Dermis blood vessel endothelial cell (primary cell): ENCODE measurements around the gene AP2B1. TPM values are rescaled to one million over a fixed set of nuclear protein-coding genes. Genes with fewer than 3 reads are reported as not detected.

Experiments
- DNase-seq: peaks from one replicate; pipeline ENCODE4 v3.0.0; 2010
- total RNA-seq: library from RNA; depleted of rRNA; stranded (reverse); fragments of >200 nt; gene quantifications from 2 replicates; pipeline ENCODE4 v1.2.3, GENCODE V29; 2014

AP2B1 gene
- total RNA-seq, 1 donor from 2014 or later = 110 TPM

DNA sequence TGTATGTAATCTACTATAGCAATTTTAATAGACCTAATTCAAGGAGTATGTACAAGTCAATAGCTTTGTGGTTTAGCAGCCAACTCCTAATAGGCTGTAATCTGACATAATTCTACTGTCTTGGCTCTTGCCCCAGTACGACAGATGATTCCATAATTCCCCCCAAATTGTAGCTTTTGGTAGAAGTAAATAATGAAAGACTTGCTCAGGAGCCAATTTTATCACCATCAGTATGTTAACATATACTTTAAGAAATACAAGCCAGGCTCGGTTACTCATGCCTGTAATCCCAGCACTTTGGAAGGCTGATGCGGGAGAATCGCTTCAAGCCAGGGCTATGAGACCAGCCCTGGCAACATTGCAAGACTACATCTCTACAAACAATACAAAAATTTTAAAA lies 53.9 kb downstream of the AP2B1 start:
- no peak for DNase-seq

DNA sequence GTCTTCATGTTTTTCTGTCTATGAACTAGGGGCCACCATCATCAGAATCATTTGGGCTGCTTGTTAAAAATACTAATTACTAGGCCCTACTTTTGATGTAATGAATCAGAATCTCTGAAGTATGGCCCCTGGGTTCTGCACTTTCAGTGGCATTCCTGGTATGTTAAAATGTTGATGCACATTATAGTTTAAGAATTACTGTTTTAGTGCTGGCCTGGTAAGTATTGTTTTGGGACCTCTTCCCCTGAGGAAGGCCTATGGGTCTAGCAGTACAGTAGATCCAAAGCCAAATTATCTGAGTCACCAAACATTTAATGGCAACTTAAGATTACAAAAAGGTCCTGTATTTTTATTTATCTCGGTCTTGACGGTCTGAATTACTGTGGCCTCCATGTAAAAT lies 58.8 kb downstream of the AP2B1 start:
- no peak for DNase-seq

DNA sequence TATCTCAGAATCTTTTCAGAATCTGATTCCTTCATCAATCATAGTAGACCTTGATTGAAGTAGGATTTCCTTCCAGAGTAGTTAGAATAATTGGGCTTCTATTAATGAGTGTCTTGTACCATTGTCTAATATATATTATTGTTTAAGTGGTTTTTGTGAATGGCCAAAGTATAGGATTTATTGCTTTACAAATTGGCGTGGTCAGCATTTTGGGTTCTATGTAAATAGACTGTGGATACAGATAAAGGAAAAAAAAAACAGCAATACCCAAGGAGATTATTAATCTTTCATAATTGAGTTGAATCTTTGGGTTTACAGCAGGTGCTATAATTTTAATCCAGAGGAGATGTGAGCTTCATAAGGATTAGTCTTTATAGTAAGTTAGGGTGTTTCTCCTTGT lies 64.3 kb downstream of the AP2B1 start:
- no peak for DNase-seq

DNA sequence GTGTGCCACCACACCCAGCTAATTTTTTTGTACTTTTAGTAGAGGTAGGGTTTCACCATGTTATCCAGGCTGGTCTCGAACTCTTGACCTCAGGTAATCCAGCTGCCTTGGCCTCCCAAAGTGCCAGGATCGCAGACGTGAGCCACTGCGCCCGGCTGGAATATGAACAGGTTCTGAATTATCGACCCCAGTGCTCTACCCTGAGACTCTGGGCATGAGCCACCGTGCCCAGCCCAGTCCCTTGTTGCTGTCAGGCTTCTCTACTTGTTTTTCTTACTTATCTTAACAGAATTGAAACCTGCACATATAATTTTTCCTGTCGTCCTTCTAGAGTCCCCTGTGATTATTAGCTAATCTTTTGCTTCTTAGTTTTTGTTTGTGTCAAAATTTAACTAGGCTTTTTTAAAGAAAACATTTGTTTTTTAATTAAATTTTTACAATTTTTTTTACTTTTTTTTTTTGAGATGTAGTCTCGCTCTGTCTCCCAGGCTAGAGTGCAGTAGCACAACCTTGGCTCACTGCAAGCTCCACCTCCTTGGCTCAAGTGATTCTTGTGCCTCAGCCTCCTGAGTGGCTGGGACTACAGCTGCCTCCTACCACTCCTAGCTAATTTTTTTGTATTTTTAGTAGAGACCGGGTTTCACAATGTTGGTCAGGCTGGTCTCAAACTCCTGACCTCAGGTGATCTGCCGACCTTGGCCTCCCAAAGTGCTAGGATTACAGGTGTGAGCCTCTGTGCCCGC lies 66.7 kb downstream of the AP2B1 start:
- DNase-seq = no peak

DNA sequence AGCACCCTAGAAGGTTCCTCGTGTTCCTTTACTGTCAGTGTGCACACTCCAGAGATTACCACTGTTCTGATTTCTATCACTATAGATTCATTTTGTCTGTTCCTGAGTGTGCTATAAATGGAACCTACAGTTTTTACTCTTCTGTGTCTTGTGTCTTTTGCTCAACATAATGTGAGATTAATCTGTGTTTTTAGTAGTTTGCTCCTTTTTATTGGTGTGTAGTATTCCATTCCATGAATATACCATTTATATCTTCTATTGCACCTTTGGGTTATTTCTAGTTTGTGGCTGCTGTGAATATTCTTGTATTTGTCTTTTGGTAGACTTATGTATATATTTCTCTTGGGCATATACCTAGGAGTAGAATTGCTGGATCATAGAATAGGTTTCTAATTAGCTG lies 68.2 kb downstream of the AP2B1 start:
- DNase-seq = no peak

DNA sequence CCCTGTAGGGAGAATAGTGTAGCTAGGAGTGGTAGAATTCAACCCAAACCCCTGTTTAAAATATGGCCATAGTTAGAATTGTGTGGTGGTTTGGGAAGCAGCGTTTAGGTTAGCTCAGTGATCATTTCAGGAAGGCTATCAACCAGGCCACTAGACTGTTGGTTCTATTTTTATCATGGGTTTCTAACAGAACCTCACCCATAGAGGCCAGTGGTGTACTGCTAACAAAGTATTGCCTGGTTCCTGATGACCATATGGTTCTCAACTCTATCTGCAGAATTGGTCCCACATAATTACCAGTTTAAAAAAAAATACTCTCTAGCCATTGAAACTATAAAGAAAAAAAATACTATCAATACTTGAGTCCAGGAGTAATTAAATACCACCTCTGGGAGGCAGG lies 73.8 kb downstream of the AP2B1 start:
- no peak for DNase-seq

DNA sequence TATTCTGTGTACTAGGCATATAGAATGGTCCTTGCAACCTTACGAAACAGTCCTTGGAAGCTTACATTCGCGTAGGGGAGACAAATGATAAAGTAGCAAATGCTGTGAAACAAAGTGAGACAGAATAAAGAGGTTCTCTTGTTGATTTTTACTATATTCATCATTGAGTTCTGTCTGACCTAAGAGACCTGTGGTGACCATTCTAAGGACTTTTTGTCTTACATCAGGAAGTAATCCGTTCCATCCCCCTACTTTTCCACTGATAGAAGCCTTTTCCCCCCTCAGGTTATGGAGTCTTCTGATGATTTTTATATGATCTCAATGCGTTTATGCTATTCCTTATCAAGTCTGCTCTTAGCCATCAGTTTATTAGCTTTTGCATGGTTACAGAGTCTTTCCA lies 77.6 kb downstream of the AP2B1 start:
- DNase-seq = no peak

DNA sequence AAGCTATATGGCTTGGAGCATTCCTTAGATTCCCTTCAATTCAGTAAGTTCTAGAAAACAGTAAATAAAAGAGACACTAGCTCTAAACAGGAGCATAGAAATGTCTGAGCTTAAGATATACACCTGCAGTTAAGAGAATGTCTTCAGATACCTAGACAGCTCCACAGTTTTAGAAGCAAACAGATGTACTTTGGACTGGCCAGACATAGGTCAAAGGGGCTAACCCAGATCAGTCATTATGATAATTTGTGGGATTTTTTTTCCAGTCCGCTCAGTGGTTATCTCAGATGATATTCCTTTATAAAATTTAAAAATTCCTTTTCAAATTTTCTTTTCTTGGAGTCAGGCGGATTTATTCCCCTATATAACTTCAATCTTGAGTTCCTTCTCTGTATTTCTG lies 78.5 kb downstream of the AP2B1 start:
- DNase-seq = no peak

DNA sequence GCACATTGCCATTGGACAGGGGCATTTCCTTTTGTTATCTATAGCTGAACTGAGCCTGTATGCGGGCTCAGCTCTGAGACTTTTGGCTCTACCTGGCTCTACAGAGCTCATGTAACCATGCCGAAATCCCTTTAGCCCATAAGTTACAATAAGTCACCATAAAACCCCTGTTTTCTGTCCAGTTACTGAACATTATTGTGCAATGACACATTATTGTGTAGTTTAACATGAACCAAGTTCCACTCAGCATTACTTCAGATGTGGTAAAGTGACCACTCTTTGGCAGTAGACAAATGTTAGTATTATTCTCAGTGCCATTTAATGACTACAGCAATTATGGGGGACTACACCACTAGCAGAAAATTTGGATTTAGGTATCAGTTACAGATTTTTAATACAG lies 78.9 kb downstream of the AP2B1 start:
- DNase-seq = no peak

DNA sequence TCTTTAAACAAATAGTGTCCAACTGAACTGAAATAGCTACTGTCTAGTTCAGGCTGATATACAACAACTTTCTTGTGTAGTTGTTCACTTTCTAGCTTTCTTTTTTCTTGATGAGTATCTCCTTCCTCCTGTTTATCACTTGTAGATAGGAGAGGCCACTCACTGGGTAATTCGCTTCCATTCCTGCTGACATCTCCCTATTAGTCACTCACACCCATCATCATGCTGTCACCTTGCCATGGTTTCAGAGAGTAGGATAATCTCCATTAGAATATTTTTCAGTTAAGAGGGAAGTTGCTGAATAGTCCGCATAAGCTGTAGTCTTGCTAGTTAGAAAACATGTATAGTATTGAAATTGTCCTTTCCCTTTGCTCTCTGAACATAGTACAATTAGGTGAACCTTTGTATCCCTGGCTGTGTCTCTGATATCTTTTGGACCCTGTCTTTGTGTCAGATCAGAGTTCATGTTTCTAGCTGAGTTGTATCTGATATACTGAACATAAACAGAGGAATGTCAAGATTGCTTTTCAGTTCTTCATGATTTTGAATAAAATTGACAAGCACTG lies 79.9 kb downstream of the AP2B1 start:
- DNase-seq = no peak

DNA sequence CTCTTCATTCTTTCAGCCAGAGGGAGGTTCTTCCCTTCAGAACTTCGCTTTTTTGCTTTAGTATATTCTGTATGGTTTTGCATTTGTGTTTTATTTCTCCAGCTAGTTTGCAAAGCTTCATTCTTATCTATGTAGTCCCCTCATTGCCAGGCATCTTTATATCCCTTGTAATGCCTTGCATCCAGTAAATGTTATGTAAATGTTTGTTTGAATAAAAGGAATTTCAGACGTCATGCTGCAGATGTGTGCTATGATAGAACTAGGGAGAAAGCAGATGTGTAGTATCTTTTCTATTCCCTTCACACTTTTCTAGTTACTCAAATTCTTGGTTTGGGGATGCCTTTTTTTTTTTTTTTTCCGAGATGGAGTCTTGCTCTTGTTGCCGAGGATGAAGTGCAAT lies 81.7 kb downstream of the AP2B1 start:
- no peak for DNase-seq

DNA sequence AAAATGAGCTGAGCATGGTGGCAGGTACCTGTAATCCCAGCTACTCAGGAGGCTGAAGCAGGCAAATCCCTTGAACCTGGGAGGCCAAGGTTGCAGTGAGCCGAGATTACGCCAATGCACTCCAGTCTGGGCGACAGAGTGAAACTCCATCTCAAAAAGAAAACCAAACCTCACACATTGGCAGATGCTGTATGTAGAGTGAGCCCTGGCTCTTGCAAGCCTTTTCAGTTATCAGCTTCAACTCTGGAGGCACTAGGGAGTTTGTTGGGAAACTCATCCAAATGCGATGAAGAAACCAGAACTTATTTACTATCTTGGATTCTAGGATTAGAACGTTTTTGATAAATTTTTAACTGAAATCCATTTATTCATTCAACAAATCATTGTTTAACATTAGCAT lies 87.4 kb downstream of the AP2B1 start:
- no peak for DNase-seq

DNA sequence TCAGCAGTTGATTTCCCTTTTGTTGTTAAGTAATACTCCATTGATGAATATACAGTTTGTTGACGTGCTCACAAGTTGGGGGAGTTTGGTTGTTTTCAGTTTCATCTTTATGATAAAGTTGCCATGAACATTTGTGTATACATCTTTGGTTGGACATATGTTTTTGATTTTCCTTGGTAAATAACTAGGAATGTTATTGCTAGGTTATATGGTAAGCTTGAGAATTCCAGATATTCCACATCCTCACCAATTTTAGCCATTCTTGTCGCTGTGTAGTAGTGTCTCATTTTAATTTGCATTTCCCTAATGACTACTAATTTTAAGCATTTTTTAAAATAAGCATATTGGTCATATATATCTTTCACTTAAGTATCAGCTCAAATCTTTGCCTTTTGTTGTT lies 89.3 kb downstream of the AP2B1 start:
- no peak for DNase-seq

DNA sequence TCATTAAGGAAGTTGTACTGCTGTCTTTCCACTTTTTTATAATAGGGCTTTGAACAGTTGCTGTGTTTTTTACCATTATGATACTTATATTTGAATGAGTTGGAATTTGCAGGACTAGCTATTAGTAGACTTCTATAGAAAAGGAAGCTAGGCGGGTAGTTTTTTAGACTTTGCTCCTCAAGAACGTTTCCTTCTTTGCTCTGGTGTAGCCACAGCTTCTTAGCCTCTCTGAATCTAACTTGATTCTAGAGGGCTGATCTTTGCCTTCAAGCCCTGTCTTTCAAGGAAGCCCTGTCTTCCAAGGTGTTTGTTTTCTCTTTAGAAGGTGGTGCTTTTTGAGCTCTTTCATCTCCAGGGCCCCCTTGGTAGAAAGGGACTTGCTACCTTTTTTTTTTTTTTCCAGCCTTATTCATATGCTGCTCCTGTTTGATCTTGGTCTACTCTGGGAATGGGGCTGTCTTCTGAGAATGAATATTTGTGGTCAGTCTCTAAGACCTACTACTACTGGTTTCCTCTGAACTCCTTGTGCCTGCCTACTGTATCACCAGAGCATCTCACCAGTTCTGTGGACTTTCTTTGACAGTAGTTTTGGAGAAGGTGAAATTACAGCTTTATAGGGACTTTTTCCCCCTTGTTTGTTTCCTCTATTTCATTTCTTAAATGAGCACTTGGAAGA lies 92.0 kb downstream of the AP2B1 start:
- no peak for DNase-seq

DNA sequence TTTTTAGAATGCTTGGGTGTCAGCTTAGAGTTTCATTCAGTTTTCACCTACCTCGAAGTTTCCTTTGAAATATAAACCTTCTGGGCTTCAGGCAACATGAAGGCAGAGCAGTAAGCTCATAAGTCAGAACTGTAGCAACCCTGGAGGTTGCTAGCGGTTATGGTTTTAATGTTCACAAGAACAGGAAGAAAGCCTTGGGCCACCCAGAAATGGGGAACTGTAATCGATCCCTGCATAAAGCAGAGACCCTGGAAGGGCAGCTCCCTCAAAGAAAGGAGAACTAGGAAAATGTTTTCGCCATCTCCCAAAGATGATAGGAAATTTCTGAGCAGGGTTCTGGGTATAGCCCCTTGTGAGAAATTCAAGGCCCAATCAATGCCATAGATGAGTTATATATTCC lies 96.5 kb downstream of the AP2B1 start:
- DNase-seq = no peak

DNA sequence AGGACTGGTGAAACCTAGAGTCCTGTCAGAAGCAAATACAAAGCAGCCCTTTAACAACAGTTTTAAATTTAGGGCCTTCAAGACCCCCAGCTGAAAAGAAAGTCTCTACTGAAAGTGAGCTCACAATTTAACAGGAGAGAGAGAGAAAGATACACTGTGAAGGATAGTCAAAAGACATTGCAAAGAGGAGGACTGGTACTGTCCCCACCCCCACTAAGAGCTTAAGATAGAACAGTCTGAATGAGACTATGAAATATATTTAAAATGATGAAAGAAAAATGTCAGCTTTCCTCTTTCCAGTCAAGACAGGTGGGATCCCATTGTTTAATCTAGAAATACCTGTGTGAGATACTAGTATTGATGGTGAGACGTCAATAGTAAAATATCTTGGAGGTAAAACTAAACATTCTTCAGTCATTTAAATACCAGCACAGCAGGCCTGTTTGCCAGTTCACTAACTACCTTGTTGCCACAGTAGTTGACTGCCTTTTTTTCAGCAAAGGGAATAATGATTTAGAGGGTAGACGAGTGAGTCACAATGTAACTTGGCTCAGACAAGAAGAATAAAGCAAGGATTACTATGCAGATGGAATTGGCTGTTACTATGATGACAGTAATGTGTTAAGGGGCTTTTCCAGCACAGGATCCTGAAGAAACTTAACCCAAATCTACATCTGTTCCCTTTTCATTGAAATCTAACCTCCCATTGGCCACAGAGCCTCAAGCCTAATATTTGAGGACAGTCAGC lies 97.1 kb downstream of the AP2B1 start:
- peak; percentile 20 for DNase-seq

DNA sequence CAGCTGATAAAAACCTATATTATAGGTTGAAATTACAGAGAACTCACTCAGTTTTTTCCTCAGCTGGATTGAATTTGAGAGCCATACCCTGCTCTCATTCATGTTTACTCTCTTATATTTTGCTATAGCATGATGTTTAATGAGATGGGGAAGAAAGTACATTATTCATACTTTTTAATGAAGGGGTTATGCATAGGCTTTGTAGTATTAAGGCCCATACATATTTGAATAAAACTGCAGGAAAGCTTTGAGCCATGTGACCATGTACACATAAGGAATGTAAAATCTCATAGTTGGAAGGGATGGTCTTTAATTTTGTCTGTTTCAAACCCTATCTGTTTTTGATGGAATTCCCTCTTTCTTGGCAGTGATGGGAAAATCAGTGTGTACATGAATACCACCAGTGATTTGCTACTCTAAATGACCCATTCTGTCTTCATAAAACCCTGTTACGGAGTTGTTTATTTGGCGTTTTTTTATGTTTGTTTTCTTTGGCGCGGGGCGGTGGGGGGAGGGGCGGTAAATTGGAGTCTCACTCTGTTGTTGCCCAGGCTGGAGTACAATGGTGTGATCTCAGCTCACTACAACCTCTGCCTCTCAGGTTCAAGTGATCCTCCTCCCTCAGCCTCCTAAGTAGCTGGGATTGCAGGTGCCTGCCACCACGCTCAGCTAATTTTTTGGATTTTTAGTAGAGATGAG lies 105.5 kb downstream of the AP2B1 start:
- no peak for DNase-seq

DNA sequence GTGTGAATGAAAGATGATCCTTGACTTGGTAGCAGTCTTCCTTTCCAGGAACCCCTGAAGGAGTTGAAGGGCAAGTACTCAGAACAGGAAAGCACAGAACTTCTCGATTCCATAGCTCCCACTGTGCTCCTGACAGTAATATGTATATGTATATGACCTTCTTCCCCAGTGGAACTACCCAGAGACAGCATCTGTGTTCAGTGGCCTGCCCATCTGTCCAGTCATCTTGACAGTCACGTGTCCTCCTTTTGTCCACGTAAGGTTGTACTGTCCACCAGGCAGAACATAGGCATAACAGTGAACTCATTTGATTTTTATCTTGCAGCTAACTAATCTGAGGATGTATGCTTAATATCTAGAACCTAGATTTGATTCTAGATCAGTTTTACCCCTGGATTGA lies 106.5 kb downstream of the AP2B1 start:
- no peak for DNase-seq

DNA sequence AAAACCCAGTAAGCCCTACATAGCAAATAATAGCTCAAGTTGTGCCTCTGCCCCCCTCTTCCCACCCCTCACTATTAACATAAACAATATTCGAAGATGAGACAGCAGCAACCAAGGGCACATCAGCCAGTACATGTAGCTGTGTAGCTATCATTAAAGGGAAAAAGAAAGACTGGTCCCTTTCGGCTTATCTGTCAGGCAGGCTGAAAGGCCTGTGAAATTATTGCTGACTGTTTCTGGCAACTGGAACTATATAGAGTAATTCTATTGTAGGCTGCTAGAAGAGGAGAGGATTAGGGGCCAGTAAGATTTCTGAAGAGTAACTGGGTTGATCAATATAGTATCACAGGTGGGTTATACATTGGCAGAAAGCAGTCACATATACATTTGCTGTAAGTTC lies 107.8 kb downstream of the AP2B1 start:
- DNase-seq = no peak

DNA sequence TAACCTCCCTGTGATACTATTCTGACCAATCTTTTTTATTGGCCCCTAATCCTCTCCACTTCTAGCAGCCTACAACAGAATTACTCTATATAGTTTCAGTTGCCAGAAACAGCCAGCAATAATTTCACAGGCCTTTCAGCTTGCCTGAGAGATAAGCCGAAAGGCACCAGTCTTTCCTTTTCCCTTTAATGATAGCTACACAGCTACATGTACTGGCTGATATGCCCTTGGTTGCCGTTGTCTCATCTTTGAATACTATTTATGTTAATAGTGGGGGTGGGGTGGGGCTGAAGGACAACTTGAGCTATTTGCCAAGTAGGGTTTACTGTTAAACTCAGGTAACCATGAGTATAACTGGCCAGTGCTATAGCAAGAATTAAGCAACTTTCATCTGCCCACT lies 108.5 kb downstream of the AP2B1 start:
- DNase-seq = no peak

DNA sequence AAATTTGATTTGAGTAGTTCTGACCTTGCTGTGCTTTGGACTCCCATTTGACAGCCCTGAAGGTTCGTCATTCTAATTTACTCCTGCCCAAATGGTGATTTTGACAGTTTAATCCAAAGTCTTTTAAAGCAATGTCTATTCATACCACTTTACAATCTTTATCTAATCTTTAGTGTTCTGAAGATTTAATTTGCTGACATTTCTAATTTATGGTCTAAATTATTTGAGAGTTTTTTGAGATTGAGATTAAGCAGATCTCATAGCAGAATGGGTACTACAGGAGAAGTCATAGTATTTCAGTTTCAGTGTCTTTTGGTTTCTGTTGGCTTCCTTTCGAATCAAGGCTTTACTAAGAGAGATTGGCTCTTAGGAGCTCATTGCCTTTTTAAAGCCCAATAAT lies 111.7 kb downstream of the AP2B1 start:
- no peak for DNase-seq

DNA sequence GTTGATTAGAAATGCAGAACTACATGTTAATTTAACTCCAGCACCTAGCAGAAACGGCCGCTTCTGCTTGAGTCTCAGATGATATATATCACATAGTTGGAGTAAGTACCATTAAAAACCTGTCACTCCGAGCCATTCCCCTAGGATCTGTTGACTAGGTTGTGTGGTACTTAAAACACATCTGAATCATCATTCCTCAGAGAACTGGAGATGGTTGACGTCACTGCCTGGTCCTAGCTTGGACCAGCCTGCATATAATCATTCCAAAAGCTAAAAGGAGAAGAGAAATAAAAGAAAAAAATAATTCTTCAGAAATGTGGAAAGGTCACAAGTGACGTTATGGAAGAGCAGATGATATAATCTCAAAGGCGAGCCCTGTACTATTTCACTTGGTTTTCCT lies 113.0 kb downstream of the AP2B1 start:
- DNase-seq = no peak

DNA sequence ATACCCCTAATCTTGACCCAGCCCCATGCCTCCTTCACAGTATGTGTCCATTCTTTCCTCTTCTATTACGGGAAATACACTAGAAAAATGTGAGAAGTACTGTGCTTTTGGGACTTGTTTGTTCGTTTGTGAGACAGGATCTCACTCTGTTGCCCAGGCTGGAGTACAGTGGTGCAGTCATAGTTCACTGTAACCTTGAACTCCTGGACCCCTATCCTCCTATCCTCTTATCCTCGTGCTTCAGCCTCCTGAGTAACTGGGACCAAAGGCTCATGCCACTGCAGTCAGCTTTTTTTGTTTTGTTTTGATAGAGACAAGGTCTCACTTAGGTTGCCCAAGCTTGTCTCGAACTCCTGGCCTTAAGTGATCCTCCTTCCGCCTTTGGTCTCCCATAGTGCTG lies 114.4 kb downstream of the AP2B1 start:
- DNase-seq = no peak
